GM04503 (cell line): ENCODE data around the gene RHBDL2.
"Not testable (repeated sequence)": the region's sequence is repeated elsewhere in the genome, so short reads cannot be mapped to it uniquely, and the experiment has no call there.

Experiments
- DNase-seq: peaks from one replicate; pipeline ENCODE4 v3.0.0-alpha.2; 2012; ENCODE audit warnings: low read depth

Gene RHBDL2

DNA sequence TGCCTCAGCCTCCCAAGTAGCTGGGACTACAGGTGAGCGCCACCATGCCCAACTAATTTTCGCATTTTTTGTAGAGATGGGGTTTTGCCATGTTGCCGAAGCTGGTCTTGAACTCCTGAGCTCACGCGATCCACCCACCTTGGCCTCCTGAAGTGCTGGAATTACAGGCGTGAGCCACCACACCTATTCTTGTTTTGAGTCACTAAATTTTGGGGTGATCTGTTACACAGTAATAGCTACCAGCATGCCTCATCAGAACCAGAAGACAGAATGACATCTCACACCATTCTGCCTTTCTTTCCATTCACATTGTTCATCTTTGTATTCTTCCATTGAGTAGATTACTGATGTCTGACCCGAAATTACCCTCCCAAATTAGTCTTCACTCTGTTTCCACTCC lies 9.1 kb downstream of the RHBDL2 start:
- no peak for DNase-seq

DNA sequence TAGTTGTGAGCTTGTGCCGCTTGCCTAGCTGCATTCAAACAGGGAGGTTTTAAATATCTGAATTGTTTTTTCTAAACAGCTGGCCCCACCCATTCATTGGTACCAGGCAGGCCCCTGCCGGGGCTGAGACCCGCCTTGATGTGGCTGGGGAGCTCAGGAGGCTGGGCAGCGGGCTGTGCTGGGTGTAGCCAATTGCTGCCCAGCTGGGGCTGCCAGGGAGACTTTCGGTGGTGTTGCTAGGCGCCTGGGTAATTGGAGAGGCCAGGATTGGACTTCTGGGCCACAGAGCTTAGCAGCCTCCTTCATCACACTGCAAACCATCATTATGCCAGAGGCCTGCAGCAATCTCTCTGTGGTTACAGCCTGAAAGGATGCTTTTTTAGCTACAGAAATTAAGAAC lies 12.2 kb downstream of the RHBDL2 start:
- no peak for DNase-seq

DNA sequence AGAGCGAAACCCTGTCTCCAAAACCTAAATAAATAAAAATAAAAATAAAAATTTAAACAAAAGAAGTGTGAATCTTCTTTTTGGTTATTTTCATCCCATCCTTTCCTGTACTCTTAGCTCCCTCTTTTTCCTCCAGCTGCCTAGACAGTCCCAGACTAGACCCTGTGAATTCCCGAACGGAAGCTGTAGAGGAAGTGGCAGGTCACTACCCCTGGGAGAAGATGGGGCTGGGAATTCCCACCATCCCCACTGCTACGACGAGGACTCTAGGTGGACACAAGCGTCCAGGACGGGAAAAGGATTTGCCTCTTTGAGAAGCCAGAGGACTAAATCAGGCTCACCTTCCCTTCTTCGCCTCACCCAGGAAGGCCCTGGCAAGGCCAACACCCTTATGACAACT lies 12.6 kb downstream of the RHBDL2 start:
- no peak for DNase-seq

DNA sequence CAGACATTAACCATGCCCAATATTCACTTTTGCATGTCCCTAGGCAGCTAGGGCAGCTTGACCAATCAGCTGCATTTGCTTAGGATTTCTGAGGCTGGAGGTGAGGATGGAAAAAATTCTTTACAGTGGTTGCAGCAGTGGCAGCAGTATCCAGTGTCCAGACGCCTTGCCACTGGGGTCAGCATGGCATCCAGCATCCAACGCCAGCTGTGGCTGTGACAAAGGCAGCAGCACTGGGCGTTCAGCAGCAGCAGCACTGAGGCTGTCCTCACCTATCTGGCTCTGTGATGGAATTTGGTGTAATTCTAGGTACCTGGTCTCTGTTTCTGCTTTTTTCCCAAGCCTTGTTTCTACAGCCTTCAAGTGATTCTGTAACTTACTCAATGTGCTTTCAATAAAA lies 15.5 kb downstream of the RHBDL2 start:
- DNase-seq: no peak

DNA sequence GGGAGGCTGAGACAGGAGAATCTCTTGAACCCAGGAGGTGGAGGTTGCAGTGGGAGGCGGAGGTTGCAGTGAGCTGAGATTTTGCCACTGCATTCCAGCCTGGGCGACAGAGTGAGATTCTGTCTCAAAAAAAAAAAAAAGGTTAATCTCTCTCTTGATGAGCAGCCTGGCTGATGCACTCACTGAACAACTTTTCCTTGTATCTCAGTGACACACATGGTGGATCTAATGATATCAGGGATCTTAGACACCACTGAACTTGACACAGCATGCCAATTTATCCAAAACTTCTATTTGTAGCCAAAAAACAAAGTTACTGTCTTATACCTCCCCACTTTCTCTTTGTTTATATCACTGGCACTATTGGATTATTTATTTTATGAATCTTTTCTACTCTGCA lies 16.2 kb downstream of the RHBDL2 start:
- DNase-seq: no peak

DNA sequence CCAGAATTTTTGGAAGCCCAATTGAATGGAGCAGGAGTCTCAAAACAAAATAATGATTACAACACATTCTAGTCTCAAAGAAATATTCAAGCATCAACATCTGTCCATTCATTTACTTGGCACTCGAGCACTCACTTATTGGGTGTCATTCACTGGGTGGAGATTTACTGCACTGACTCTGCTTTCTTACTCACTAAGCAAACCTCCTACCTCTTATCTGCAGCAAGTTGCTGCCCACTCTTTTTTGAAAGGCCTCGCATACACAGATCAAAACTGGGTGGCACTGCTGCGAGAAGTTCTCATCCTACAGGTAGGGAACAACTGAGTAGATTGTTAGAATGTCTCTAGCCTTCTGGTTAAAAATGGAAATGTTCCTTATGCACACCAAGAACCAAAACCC lies 18.0 kb downstream of the RHBDL2 start:
- no peak for DNase-seq

DNA sequence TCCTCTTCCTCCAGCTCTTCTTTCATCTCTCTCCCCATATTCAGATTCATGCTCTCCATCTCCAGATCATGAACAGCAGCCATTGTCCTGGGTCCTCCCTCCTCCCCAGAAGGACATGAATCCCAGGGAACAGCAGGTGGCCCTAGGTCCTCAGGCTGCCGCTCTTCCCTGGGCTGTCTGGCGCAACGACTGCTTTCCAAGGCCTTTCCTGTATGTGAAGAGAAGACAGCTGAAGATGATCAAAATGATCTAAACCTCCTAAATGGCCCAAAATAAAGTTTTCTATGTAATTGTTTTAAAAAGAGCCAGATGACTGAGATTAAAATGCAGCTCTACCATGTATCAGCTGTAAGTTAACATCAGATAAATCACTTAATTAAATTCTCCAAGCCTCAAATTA lies 22.5 kb downstream of the RHBDL2 start:
- no peak for DNase-seq

DNA sequence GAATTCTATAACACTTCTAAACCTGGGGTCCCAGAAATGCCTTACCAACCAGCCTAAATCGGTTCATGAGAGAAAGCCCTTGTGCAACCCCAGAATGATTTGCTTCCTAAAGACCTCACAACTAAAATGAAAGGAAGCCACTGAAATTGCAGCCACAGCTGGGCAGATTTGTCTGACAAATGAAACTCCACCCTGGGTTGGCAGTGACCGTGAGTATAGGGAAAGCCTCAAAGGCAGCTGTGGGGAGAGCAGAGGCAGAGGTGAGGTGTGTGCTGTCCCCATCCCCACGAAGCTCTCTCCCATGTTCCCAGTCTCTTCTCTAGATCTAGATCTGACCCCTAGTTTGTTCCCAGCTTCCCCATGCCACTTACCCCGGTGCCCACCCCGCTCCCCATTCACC lies 23.1 kb downstream of the RHBDL2 start:
- DNase-seq: no peak

DNA sequence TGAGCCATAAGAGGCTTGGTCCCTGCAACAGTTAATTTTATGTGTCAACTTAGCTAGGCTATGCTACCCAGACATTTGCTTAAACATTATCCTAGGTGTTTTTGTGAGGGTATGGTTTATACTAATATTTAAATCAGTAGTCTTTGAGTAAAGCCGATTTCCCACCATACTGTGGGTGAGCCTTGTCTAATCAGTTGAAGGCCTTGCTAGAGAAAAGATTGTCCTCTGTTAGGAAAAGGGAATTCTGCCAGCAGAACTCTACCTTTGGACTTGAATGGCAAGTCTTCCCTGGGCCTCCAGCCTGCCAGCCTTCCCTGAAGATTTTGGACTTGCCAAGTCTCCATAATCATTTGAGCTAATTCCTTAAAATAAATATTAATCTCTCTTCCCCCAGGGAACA lies 23.9 kb downstream of the RHBDL2 start:
- no peak for DNase-seq

DNA sequence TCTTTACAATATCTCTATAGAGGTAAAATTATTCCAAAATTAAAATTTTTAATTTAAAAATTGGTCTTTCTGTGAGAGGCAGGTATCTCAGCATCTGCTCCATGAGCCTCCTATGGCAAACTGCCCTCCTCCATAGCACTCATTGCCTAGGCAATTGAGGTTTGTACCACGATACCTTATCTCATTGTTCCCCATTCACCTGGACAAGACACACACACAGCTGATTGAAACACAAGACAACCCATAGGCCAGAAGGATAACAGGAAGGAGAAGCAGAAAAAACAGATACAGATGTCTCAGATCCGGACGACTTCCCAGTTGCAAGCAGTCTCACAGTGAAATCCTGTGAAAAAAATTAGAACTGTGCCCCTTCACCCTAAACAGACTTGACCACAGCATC lies 24.3 kb downstream of the RHBDL2 start:
- DNase-seq: no peak

DNA sequence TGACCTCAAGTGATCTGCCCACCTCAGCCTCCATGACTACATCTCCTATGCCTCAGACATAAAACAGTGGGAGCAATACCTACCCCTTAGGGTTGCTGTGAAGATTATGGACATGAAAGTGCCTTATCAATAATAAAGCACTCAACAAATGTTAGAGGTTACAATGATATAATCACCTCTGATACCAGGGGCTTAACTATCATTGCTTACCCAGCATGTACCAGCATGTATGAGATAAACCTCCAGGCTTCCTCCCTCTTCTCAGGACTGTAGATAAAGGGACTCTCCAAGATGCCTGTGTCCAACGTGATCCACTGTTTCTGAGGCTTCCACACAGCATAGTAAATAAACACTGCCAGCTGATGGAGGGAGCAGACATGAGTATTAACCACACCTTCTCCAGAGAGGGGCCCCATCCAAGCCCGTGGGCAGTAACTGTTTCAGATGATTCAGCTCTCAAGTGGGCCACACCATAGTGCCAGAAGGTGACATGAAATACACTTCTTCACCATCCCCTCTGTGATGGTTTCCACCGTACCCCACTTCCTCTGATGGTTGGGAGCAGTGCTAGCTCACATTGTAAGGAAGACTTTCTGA lies 26.2 kb downstream of the RHBDL2 start:
- no peak for DNase-seq

DNA sequence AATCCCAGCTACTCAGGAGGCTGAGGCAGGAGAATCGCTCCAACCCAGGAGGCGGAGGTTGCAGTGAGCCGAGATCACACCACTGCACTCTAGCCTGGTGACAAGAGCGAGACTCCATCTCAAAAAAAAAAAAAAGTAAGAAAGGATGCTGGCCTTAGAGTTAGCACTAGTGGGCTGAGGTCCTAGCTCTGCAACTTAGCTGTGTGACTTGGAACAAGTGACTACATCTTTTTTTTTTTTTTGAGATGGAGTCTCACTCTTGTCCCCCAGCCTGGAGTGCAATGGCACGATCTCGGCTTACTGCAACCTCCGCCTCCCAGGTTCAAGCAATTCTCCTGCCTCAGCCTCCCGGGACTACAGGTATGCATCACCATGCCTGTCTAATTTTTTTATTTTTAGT lies 26.7 kb downstream of the RHBDL2 start:
- DNase-seq: not testable (repeated sequence)

DNA sequence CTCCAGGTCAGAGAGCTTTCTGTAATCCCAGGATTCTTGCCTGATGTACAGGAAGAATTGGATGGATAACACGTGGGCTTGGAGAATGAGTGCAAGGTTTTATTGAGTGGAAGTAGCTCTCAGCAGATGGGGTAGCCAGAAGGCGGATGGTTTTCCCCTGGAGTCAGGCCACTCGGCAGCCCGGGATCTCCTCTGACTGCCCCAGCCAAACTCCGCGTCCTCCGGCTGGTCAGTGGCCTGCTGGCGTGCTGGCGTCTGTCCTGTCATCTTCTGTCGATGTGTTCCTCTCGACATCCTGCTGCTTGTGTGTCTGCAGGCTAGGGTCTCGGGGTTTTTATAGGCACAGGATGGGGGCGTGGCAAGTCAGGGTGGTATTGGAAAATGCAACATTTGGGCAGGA lies 32.8 kb downstream of the RHBDL2 start:
- DNase-seq: no peak

DNA sequence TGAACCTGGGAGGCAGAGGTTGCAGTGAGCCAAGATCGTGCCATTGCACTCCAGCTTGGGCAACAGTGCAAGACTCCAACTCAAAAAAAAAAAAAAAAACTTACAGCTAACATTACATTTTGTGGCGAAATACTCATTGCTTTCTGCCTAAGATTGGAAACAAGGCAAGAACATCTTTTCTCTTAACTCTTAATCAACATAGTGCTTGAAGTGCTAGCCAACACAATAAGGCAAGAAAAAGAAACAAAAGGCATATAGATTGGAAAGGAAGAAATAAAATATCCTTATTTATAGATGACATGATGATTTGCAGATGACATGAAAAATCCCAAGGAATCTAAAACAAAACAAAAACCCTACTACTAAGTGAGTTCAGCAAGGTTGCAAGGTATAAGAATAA lies 35.6 kb downstream of the RHBDL2 start:
- DNase-seq: no peak

DNA sequence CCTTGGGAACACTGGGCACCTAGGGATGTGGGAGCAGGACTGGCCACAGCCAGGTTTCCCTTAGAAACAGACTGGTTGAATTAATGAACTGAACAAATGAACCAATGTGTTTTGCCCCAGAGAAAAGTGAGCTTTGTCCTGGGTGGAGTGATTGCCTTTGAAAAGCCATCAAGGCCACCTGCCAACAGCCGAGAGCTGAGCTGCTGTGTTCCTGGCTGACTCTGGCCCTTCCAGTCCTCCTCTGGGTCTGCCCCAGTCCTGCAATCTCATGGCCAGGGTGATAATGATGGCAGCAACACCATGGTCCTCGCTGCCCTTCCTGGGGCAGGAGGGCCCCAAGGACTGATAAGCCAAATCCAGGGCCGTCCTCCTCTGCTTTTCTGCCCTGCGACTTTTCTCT lies 42.1 kb downstream of the RHBDL2 start:
- no peak for DNase-seq

DNA sequence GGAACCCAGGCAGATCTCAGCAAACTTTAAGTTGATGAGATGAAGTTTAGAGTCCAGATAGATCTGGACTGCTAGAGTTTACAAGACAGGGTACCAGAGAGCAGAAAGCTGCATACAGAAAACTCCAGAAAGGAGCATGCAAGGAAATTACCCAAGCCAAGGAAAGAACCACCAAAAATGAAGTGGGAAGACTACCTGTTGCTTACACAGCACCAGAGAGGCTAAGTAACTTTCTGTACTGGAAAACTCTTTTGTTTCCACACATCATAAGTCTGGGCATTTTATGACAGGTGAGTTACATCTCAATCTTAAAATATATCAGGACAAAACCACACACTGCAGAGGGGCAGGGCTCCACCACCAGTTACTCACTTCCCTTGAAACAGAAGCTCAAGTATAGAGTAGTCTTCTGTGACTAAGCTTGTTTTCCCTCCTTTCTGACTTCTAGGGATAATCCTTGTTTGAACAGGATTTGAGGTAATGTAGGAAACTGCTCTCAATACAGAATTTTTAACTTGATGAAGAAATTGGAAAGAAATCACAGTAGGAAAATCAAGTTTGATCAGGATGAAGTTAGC lies 42.9 kb downstream of the RHBDL2 start:
- no peak for DNase-seq

DNA sequence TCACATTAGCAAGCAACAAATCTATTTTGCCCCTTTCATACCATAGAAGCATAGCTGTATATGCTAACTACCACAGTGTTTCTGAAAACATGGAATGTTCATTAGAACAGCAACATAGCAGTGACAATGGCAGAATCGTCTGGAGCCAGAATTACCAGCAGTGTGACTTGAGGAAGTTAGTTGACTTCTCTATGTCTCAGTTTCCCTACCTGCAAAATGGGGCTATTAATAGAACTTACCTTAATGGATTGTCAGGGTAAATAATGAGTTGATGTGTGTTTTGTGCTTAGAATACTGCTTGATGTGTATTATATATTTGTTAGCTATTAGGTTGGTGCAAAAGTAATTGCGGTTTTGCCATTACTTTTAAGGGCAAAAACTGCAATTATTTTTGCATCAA lies 45.5 kb downstream of the RHBDL2 start:
- DNase-seq: no peak

DNA sequence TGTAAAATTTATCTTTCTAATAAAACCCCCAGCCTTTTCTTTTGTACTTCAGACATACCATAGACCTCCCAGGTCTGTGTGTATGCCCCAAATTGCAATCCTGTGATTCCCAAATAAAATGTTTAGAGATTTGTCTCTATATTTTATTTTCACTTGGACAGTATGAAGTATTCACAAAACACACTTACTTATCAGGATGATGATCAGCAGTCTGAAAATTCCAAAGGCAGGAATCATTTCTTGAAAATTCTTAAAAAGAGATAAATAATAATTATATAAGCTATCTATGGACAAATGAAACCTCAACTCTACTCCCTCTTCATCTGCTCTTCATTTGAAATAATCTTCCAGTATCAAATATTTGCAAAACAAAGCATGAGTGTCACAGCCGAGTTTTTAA lies 48.7 kb downstream of the RHBDL2 start:
- no peak for DNase-seq

DNA sequence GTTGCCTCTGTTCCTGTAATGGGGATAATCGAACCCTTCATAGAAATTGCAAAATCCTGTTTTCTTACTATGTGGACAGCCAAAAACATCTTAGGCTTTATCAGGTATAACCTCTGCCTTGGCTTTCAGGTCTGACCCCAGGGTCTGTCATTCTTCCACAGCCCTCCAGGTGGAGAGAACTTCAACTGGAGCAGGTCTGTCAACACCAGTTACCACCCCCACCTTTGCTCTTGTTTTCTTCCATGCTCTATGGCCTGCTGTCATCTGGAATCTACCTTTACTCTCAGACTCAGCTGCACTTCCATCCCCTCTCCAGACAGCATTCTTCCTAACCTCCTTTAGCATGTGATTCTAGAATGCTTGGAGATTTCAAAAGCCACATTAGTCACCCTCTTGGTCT lies 49.9 kb downstream of the RHBDL2 start:
- DNase-seq: no peak

DNA sequence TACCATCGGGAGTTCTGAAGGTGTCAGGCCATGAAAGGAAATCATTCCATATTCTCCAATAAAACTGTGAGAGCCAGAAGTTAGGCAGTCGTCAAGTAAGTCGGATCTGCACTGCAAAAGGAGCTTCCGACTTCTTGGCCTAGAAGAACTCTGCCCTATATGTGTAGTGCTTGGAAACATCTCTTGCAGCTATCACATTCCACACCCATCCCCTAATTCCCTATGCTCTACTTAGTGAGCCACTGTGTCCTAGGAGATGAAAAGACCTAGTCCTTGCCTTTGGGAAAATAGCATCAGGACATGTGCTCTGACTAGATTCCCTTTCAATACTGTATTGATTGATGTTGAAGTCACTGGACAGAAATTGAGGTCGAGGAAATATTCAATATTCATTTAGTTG lies 52.0 kb downstream of the RHBDL2 start:
- DNase-seq: no peak

DNA sequence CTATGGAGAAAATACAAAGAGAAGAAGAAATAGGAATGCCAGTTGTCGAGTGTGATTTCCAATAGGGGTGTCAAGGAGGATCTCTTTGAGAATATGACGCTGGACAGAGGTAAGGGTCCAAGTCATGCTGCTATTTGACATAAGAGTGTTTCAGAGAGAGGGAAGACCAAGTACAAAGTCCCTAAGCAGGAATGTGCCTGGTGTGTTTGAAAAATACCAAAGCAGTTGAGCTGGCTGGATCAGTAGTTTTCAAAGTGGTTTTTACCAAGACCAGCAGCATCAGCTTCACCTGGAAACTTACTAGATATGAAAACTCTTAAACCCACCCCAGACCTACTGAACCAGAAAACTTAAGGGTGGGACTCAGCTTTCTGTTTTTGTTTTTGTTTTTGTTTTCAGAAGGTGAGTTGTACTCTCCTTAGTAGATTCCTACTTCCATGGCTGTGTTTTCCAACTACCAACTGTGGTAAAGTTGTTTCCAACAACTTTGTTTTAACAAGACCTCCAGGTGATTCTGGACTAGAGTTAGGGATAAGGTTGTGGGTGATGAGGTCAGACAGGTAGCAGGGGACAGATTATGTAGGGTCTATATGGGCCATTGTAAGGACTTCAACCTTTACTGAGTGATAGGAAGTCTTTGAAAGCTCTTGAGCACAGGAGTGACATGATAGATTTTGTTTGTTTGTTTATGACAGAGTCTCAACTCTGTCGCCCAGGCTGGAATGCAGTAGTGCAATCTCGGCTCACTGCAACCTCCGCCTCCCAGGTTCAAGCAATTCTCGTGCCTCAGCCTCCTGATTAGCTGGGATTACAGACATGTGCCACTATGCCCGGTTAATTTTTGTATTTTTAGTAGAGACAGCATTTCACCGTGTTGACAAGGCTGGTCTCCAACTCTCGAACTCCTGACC lies 53.0 kb downstream of the RHBDL2 start:
- no peak for DNase-seq

DNA sequence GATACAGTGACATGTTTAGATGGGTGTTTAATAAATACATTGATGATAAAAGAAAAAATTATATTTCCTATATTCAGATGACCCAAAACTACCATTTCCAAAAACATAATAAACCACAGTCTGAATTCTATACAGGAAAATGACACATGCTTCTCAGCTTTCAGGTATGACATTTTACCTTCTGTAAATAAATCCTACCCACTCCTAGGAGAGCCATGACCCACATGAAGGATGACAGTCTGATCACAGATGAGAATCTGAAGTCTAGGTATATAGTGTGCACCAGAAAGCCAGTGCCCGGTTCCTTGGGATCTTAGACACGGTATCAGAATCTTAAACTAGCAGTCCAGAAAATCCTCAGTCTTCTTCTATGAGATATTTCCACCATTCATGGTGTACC lies 56.5 kb downstream of the RHBDL2 start:
- DNase-seq: no peak

DNA sequence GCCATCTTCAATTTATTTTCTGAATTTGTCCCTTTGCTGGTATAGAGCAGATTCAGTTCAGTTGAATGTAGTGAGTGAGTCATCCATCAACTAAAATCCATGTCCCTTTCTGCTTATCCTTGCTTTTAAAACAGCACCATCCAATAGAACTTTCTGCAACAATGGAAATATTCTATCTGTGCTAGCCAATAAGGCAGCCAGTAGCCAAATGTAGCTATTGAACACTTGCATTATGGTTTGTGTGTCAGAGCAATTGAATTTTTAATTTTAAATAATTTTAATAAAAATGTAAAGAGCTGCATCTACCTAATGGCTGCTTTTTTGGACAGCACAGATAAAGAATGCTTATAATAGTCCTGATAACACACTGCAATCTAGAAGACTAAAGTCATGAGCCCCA lies 60.1 kb downstream of the RHBDL2 start, which contains the start of gene GJA9:
GJA9 (minus strand) TSS at position 101 of the 400 bp plus-strand sequence. CDS start 5,489 bp downstream, outside the sequence.
- DNase-seq: no peak
